K562 (cell line): ENCODE results near the gene CD40LG. TPM values are rescaled to one million over a fixed set of nuclear protein-coding genes. Genes with fewer than 3 reads are reported as not detected.

Source experiments
- ATAC-seq: fragments of 200-7000 bp; cut with Tn5 transposase; 3 replicates; pipeline ENCODE4 v1.9.1; 2020; ENCODE audit warnings: moderate library complexity
- BruUV-seq: library from RNA; stranded (reverse); fragments of 400-500 nt; replicated peaks from 2 replicates; lab custom pipeline; 2021; lab: Mats Ljungman, UMichigan
- CTCF ChIA-PET: fragments of 300-600 bp; formaldehyde crosslinking; extraction: SDS; loops from one replicate; lab custom pipeline; 2021; ENCODE audit warnings: low intra/inter-chr PET ratio; lab: Yijun Ruan, JAX
- POLR2A ChIA-PET: fragments of 300-600, 350-650 bp; sonication (Branson Sonifier 250); formaldehyde crosslinking; extraction: SDS; loops from one replicate; lab custom pipeline; 2021; ENCODE audit warnings: antibody characterized with exemption, inconsistent platforms; lab: Yijun Ruan, JAX
- DNase-seq, 4 experiments: peaks; one replicate each; pipeline versions ENCODE4 v3.0.0 to v3.0.0-alpha.2; 2011 to 2018; ENCODE audit warnings: low spot score in 3 of 4, mixed read lengths in 3 of 4; ENCODE audit errors: extremely low read depth in 1 of 4
- FAIRE-seq: peaks from 2 replicates; lab custom pipeline; 2011; peaks lifted over from hg19 to GRCh38; lab: Jason Lieb, UNC
- H2AFZ ChIP-seq: 2 replicates; pipeline ENCODE4 v1.6.0; 2011; ENCODE audit warnings: low read depth, low read length, control low read depth, inconsistent platforms
- H3K27ac ChIP-seq: fragments of 200-600 bp; 3 replicates; pipeline ENCODE4 v1.8.0; 2011; ENCODE audit warnings: low read depth, mild to moderate bottlenecking, control low read depth, inconsistent platforms, low read length, moderate library complexity, mixed read lengths; ENCODE audit errors: extremely low read depth
- H3K27me3 ChIP-seq, 2 experiments: fragments of 300-600 bp in 1 of 2; 2 replicates in 1 of 2; 3 replicates in 1 of 2; pipeline versions ENCODE4 v1.6.0 to v1.8.0; 2011; ENCODE audit warnings: inconsistent platforms in 2 of 2, low read length in 2 of 2, mild to moderate bottlenecking in 1 of 2, mixed read lengths in 1 of 2, moderate library complexity in 1 of 2; ENCODE audit not compliant: control insufficient read depth in 2 of 2, insufficient read depth in 2 of 2
- H3K36me3 ChIP-seq: fragments of 300-600 bp; 3 replicates; pipeline ENCODE4 v1.8.0; 2011; ENCODE audit warnings: mild to moderate bottlenecking, low read length, inconsistent platforms; ENCODE audit not compliant: control insufficient read depth, insufficient read depth
- H3K4me1 ChIP-seq, 2 experiments: fragments of 200-600 bp in 1 of 2; replicated peaks in 1 of 2; 2 replicates in 1 of 2; 3 replicates in 1 of 2; pipeline versions ENCODE4 v1.5.1 to v1.8.0; 2011; ENCODE audit warnings: inconsistent platforms in 2 of 2, low read length in 2 of 2, mild to moderate bottlenecking in 1 of 2, mixed read lengths in 1 of 2, moderate library complexity in 1 of 2; ENCODE audit not compliant: control insufficient read depth in 2 of 2, insufficient read depth in 2 of 2
- H3K4me2 ChIP-seq: 2 replicates; pipeline ENCODE4 v1.6.1; 2011; ENCODE audit warnings: low read length, control low read depth, inconsistent platforms, mixed read lengths; ENCODE audit not compliant: insufficient read depth
- H3K4me3 ChIP-seq: fragments of 200-600 bp; sonication (generic), shearing (Covaris generic); 2 replicates; pipeline ENCODE4 v1.5.1; 2016; ENCODE audit warnings: control low read depth, inconsistent platforms
- H3K79me2 ChIP-seq: fragments of 200-600 bp; 3 replicates; pipeline ENCODE4 v1.8.0; 2011; ENCODE audit warnings: low read length, inconsistent platforms; ENCODE audit not compliant: control insufficient read depth, insufficient read depth
- H3K9ac ChIP-seq, 2 experiments: 2 replicates each; pipeline versions ENCODE4 v1.6.0 to v1.6.1; 2011; ENCODE audit warnings: low read depth in 2 of 2, low read length in 2 of 2, control low read depth in 1 of 2, inconsistent platforms in 1 of 2, mild to moderate bottlenecking in 1 of 2, mixed read lengths in 1 of 2; ENCODE audit not compliant: insufficient read depth in 1 of 2
- H3K9me1 ChIP-seq: one replicate; pipeline ENCODE4 v1.6.0; 2011; ENCODE audit warnings: inconsistent platforms, mild to moderate bottlenecking, low read length, moderate library complexity; ENCODE audit not compliant: control insufficient read depth, insufficient read depth
- H3K9me3 ChIP-seq: replicated peaks from 2 replicates; pipeline ENCODE4 v1.5.1; 2011; ENCODE audit warnings: low read depth, low read length, inconsistent platforms; ENCODE audit not compliant: control insufficient read depth, insufficient read depth
- H4K20me1 ChIP-seq: replicated peaks from 2 replicates; pipeline ENCODE4 v1.6.1; 2011; ENCODE audit warnings: low read length, inconsistent platforms, mixed read lengths; ENCODE audit not compliant: control insufficient read depth, insufficient read depth
- CREM ChIP-seq: IDR thresholded peaks from 2 replicates; pipeline ENCODE4 v1.6.1; 2014; ENCODE audit warnings: antibody characterized with exemption, low read depth
- ELK3 ChIP-seq: fragments of 450-650 bp; formaldehyde crosslinking; IDR thresholded peaks from 2 replicates; pipeline ENCODE4 v1.4.0; 2020; ENCODE audit warnings: mild to moderate bottlenecking
- FOXJ3 ChIP-seq: sonication (generic); formaldehyde crosslinking; IDR thresholded peaks from 2 replicates; pipeline ENCODE4 v1.4.0; 2020; ENCODE audit warnings: mild to moderate bottlenecking, missing genetic modification reagents
- HDAC3 ChIP-seq: fragments of 450-650 bp; IDR thresholded peaks from 2 replicates; pipeline ENCODE4 v1.6.1; 2018; ENCODE audit warnings: borderline replicate concordance, mild to moderate bottlenecking, moderate library complexity; ENCODE audit not compliant: partially characterized antibody
- KDM1A ChIP-seq, 2 experiments: fragments of 450-650 bp; IDR thresholded peaks; 2 replicates each; pipeline ENCODE4 v1.6.1; 2016; ENCODE audit warnings: mild to moderate bottlenecking in 2 of 2
- MYNN ChIP-seq, 2 experiments: sonication (generic); formaldehyde crosslinking in 1 of 2; IDR thresholded peaks; 2 replicates each; pipeline versions ENCODE4 v1.5.0 to v1.6.1; 2016 to 2020; ENCODE audit warnings: antibody characterized with exemption in 1 of 2, missing genetic modification reagents in 1 of 2
- RAD21 ChIP-seq, 2 experiments: fragments of 250-450 bp in 1 of 2; fragments of 450-650 bp in 1 of 2; sonication (Bioruptor Pico) in 1 of 2; formaldehyde crosslinking in 1 of 2; IDR thresholded peaks in 1 of 2; conservative IDR thresholded peaks in 1 of 2; 2 replicates each; pipeline versions ENCODE4 v1.4.0 to v1.8.0; 2020 to 2022; ENCODE audit warnings: mild to moderate bottlenecking in 2 of 2, moderate library complexity in 1 of 2
- RBM34 ChIP-seq: fragments of 200-400 bp; formaldehyde crosslinking; IDR thresholded peaks from 2 replicates; pipeline ENCODE4 v1.6.1; 2018; ENCODE audit warnings: low read length, borderline replicate concordance; ENCODE audit not compliant: insufficient read depth
- TCF15 ChIP-seq: fragments of 250-450 bp; sonication (Bioruptor Pico); IDR thresholded peaks from 2 replicates; pipeline ENCODE4 v1.8.0; 2022; ENCODE audit warnings: moderate library complexity, mild to moderate bottlenecking, inconsistent platforms
- UBTF ChIP-seq, 2 experiments: IDR thresholded peaks; 2 replicates each; pipeline ENCODE4 v1.6.1; 2012; ENCODE audit warnings: improper control_type of control experiment in 2 of 2, low read depth in 2 of 2, low read length in 2 of 2, borderline replicate concordance in 1 of 2
- ZC3H11A ChIP-seq: IDR thresholded peaks from 2 replicates; pipeline ENCODE4 v1.6.1; 2012; ENCODE audit warnings: low read depth, low read length, improper control_type of control experiment
- ZNF143 ChIP-seq: sonication (generic); formaldehyde crosslinking; IDR thresholded peaks from 2 replicates; pipeline ENCODE4 v1.9.0; 2022; ENCODE audit warnings: mild to moderate bottlenecking, missing genetic modification reagents
- ZNF408 ChIP-seq: fragments of 250-450 bp; sonication (Bioruptor Pico); IDR thresholded peaks from 2 replicates; pipeline ENCODE4 v1.4.0; 2020; ENCODE audit warnings: low read depth, mild to moderate bottlenecking, moderate library complexity
- ZNF609 ChIP-seq: sonication (generic); formaldehyde crosslinking; IDR thresholded peaks from 2 replicates; pipeline ENCODE4 v1.8.1; 2023; ENCODE audit warnings: missing genetic modification reagents, mild to moderate bottlenecking, borderline replicate concordance
- WGBS: fragments of 100-300 bp; shearing (Covaris generic); methylation state at CpG from one replicate; pipeline ENCODE4 v1.1.6; 2016; ENCODE audit warnings: low coverage, mixed read lengths; ENCODE audit not compliant: insufficient coverage; ENCODE audit errors: missing lambda C conversion rate; 5-methylcytosine and 5-hydroxymethylcytosine counted together
- in situ Hi-C: fragments of 300-500 bp; cut with MboI; formaldehyde crosslinking; loops from 4 replicates; pipeline ENCODE4 v1.15.0; 2018; ENCODE audit warnings: inconsistent platforms, mixed read lengths
- intact Hi-C: fragments of 100-400 bp; cut with micrococcal nuclease; formaldehyde crosslinking; loops from 2 replicates; pipeline ENCODE4 v1.14.2; 2022
- polyA plus RNA-seq, 8 experiments: library from polyadenylated mRNA; depleted of rRNA in 4 of 8; stranded (reverse) in 5 of 8; unstranded in 3 of 8; fragments of >200 nt; fragmentation: Nextera tagmentation in 2 of 8; fragmentation: Illumina TruSeq in 1 of 8; extraction: Ambion mirVana in 2 of 8; extraction: Trizol in 1 of 8; gene quantifications; 2 replicates each; pipeline versions ENCODE4 v1.2.1 to v1.2.3, GENCODE V29; 2011 to 2014; ENCODE audit warnings: inconsistent platforms in 1 of 8, missing spikeins in 1 of 8
- total RNA-seq, 7 experiments: library from RNA; depleted of rRNA in 6 of 7; stranded (reverse); fragments of >200 nt in 6 of 7; fragmentation: Illumina TruSeq in 2 of 7; extraction: Trizol in 2 of 7; gene quantifications; 2 replicates each; pipeline versions ENCODE4 v1.2.1 to v1.2.3, GENCODE V29; 2011 to 2021; ENCODE audit warnings: low replicate concordance in 1 of 7

The CD40LG gene
- total and polyA plus RNA-seq, 9 of the 15 experiments (the other 6 are each of a cell fraction or from before 2014, with no cell fraction given) = 0.11 TPM; not detected in 8

GRCh38 chrX:136650811-136651210 lies 2.9 kb downstream of the CD40LG start:
- Histone ChIP-seq H3K27me3 (peaks cover 9 to 13% of the 10 kb centered on the region in 2 experiments; a peak in 3 of 5 replicates), H3K79me2 (no peaks in the 10 kb centered on the region), H3K27ac (no peak overlapping the region), H3K36me3 (no peaks in the 10 kb centered on the region), H3K4me2 (no peak overlapping the region), H3K9me3 (no peaks in the 10 kb centered on the region), H3K9ac (no peak overlapping the region), H3K4me1 (no peaks in the 10 kb centered on the region), H3K9me1 (no peaks in the 10 kb centered on the region), H2AFZ (no peak overlapping the region), H3K4me3 (no peak overlapping the region), H4K20me1 (no peaks in the 10 kb centered on the region)
- ATAC-seq (no peak), DNase-seq (no peak), FAIRE-seq (no peak)
- in situ Hi-C loops (no loop called here), intact Hi-C loops (no loop called here)
- ChIA-PET POLR2A (interaction anchor here (1.4 kb wide), 1 partner anchor 9 kb away, joined by 4 read pairs; no protein-coding TSS in a partner anchor), CTCF (no interaction called here)
- 14% methylated on average over 3 of the region's 3 CpGs for WGBS
- no TSS peak for BruUV-seq
- TF ChIP-seq RBM34 = no peak
- TF ChIP-seq ELK3 (CRISPR knock-in tag) = no peak
- TF ChIP-seq KDM1A (IDR thresholded peaks at IDR 0.05) = no peak
- no peak for TF ChIP-seq CREM
- TF ChIP-seq TCF15 (CRISPR knock-in tag) = no peak
- no peak for TF ChIP-seq ZNF143 (CRISPR knock-in tag)
- TF ChIP-seq RAD21 (CRISPR knock-in tag; conservative IDR thresholded peaks at IDR 0.05 in 1 of 2, IDR thresholded peaks at IDR 0.05 in 1 of 2) = no peak
- TF ChIP-seq HDAC3 = no peak
- no peak for TF ChIP-seq ZNF609 (CRISPR knock-in tag)
- no peak for TF ChIP-seq MYNN (IDR thresholded peaks at IDR 0.05)
- TF ChIP-seq MYNN (CRISPR knock-in tag; IDR thresholded peaks at IDR 0.05) = no peak
- no peak for TF ChIP-seq ZC3H11A
- no peak for TF ChIP-seq UBTF (IDR thresholded peaks at IDR 0.05; ENCODE audit: borderline replicate concordance in 1 of 2, low read depth in 2 of 2, low read length in 2 of 2)
- TF ChIP-seq ZNF408 (CRISPR knock-in tag) = no peak
- TF ChIP-seq FOXJ3 = no peak
